Smooth muscle cell (in vitro differentiated cells): ENCODE measurements around the gene TRPV5. TPM values are rescaled to one million over a fixed set of nuclear protein-coding genes. Genes with fewer than 3 reads are reported as not detected.

Experiments used
- DNase-seq: peaks from one replicate; lab custom pipeline; 2025; ENCODE audit not compliant: unreplicated experiment; lab: John Stamatoyannopoulos, UW
- H2AFZ ChIP-seq: fragments of 200-600 bp; sonication (generic); 2 replicates; pipeline ENCODE4 v1.6.0; 2016; ENCODE audit warnings: antibody characterized with exemption, low read depth, mild to moderate bottlenecking
- H3F3A ChIP-seq: fragments of 200-600 bp; sonication (generic); 2 replicates; pipeline ENCODE4 v1.6.0; 2017; ENCODE audit warnings: antibody characterized with exemption, low read depth
- H3K27ac ChIP-seq: fragments of 200-600 bp; sonication (generic); 2 replicates; pipeline ENCODE4 v1.5.1; 2016; ENCODE audit warnings: low read depth, mild to moderate bottlenecking
- H3K27me3 ChIP-seq: fragments of 200-600 bp; sonication (generic); 2 replicates; pipeline ENCODE4 v1.6.1; 2016; ENCODE audit warnings: low read depth, mild to moderate bottlenecking
- H3K36me3 ChIP-seq: fragments of 200-600 bp; sonication (generic); 2 replicates; pipeline ENCODE4 v1.5.1; 2016; ENCODE audit warnings: low read depth
- H3K4me1 ChIP-seq: fragments of 200-600 bp; sonication (generic); 2 replicates; pipeline ENCODE4 v1.5.1; 2016; ENCODE audit warnings: low read depth
- H3K4me2 ChIP-seq: fragments of 200-600 bp; sonication (generic); 2 replicates; pipeline ENCODE4 v1.6.0; 2016; ENCODE audit warnings: mild to moderate bottlenecking
- H3K4me3 ChIP-seq: fragments of 200-600 bp; sonication (generic); 2 replicates; pipeline ENCODE4 v1.5.1; 2016; ENCODE audit warnings: mild to moderate bottlenecking
- H3K79me2 ChIP-seq: fragments of 200-600 bp; sonication (generic); 2 replicates; pipeline ENCODE4 v1.6.0; 2016; ENCODE audit warnings: low read depth, mild to moderate bottlenecking
- H3K9ac ChIP-seq: fragments of 200-600 bp; sonication (generic); 2 replicates; pipeline ENCODE4 v1.6.0; 2016; ENCODE audit warnings: low read depth
- H3K9me3 ChIP-seq: fragments of 200-600 bp; sonication (generic); replicated peaks from 2 replicates; pipeline ENCODE4 v1.5.1; 2016; ENCODE audit warnings: low read depth
- H4K20me1 ChIP-seq: fragments of 200-600 bp; sonication (generic); 2 replicates; pipeline ENCODE4 v1.6.0; 2016; ENCODE audit warnings: low read depth
- WGBS: methylation state at CpG from one replicate; pipeline ENCODE4 v1.1.7; 2016; ENCODE audit warnings: low lambda C conversion rate; 5-methylcytosine and 5-hydroxymethylcytosine counted together
- polyA plus RNA-seq: library from polyadenylated mRNA; unstranded; fragments of >200 nt; fragmentation: Nextera tagmentation; extraction: Ambion mirVana; gene quantifications from 2 replicates; pipeline ENCODE4 v1.2.1, GENCODE V29; 2016
- total RNA-seq: library from RNA; depleted of rRNA; stranded (reverse); fragments of >200 nt; gene quantifications from 2 replicates; pipeline ENCODE4 v1.2.3, GENCODE V29; 2014
- TF ChIP-seq, protein P1 (sequence below): fragments of 200-600 bp; sonication (generic); IDR thresholded peaks from 2 replicates; pipeline ENCODE4 v1.5.1; 2017; ENCODE audit warnings: borderline replicate concordance, mild to moderate bottlenecking, antibody characterized with exemption; ENCODE audit not compliant: insufficient read depth, poor library complexity, severe bottlenecking

TRPV5 gene
- total and polyA plus RNA-seq, 2 experiments from 2014 or later: not detected

DNA sequence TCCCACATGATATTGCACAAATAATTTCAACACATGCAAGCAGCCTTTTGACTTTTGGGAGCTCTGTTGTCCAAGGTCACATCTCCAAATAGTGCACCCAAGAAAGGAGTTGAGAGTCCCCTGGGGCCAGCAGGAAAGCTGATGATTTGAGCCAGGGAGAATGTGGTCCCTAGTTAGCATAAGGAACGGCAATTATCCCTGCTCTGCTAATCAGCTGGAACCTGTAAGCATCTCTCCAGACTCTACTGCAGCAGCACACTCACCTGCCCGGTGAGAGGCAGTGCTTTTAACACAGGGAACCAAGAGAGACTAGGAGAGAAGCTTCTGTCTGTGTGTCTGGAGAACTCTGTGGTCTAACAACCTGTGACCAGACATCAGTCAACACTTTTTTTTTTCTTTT, 17.0 kb downstream of the TRPV5 start:
- H2AFZ ChIP-seq: no peak overlapping the region
- no peaks in the 10 kb centered on the region for H4K20me1 ChIP-seq
- DNase-seq: no peak
- 50% methylated on average over 2 of the region's 2 CpGs for WGBS
- no peaks in the 10 kb centered on the region for H3K4me1 ChIP-seq
- H3K9me3 ChIP-seq: no peaks in the 10 kb centered on the region
- no peak overlapping the region for H3K9ac ChIP-seq
- no peaks in the 10 kb centered on the region for H3K36me3 ChIP-seq
- TF ChIP-seq, protein P1, sequence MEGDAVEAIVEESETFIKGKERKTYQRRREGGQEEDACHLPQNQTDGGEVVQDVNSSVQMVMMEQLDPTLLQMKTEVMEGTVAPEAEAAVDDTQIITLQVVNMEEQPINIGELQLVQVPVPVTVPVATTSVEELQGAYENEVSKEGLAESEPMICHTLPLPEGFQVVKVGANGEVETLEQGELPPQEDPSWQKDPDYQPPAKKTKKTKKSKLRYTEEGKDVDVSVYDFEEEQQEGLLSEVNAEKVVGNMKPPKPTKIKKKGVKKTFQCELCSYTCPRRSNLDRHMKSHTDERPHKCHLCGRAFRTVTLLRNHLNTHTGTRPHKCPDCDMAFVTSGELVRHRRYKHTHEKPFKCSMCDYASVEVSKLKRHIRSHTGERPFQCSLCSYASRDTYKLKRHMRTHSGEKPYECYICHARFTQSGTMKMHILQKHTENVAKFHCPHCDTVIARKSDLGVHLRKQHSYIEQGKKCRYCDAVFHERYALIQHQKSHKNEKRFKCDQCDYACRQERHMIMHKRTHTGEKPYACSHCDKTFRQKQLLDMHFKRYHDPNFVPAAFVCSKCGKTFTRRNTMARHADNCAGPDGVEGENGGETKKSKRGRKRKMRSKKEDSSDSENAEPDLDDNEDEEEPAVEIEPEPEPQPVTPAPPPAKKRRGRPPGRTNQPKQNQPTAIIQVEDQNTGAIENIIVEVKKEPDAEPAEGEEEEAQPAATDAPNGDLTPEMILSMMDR: no peak
- no peak overlapping the region for H3K4me3 ChIP-seq
- H3K27me3 ChIP-seq: peaks cover 10% of the 10 kb centered on the region
- no peak overlapping the region for H3K4me2 ChIP-seq
- no peaks in the 10 kb centered on the region for H3F3A ChIP-seq
- no peak overlapping the region for H3K27ac ChIP-seq
- no peaks in the 10 kb centered on the region for H3K79me2 ChIP-seq

DNA sequence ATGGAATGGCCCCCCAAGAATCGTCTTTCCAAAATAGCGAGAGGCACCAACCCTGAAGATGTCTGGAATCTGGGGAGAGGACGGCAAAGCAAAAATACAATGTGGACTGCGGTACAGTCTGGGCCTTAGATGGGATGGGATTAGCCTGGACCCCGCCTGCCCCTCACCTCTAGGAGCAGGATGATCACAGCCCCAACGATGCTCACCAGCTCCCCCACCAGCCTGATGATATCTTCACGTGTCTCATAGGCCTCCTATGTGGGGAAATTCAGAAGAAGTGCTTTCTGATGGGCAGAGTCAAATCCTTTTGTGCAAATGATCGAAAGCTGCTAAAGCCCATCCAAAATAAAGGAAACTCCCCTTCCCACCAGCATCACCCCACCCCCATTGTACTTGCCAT, 18.2 kb downstream of the TRPV5 start:
- Histone ChIP-seq H4K20me1 (no peaks in the 10 kb centered on the region), H3K4me1 (no peaks in the 10 kb centered on the region), H3K79me2 (no peaks in the 10 kb centered on the region), H3K4me2 (no peak overlapping the region), H3K27me3 (peaks cover 13% of the 10 kb centered on the region), H3K27ac (no peak overlapping the region), H3K36me3 (no peaks in the 10 kb centered on the region), H3K9ac (no peak overlapping the region), H3K9me3 (no peaks in the 10 kb centered on the region), H3F3A (no peaks in the 10 kb centered on the region), H3K4me3 (no peak overlapping the region), H2AFZ (no peak overlapping the region)
- DNase-seq: no peak
- WGBS: 86% methylated on average over 8 of the region's 8 CpGs
- TF ChIP-seq, protein P1: no peak

- Histone ChIP-seq H3K36me3 (no peaks in the 10 kb centered on the region), H3K4me1 (no peaks in the 10 kb centered on the region), H3F3A (no peaks in the 10 kb centered on the region), H2AFZ (no peak overlapping the region), H3K4me2 (no peak overlapping the region), H3K9ac (no peak overlapping the region), H3K9me3 (no peaks in the 10 kb centered on the region), H3K4me3 (no peak overlapping the region), H3K79me2 (no peaks in the 10 kb centered on the region), H3K27me3 (peaks cover 13% of the 10 kb centered on the region), H4K20me1 (no peaks in the 10 kb centered on the region), H3K27ac (no peak overlapping the region)
- TF ChIP-seq, protein P1: no peak
- WGBS: 45% methylated on average over 1 of the region's 1 CpG
- no peak for DNase-seq
These were observed 19.4 kb downstream of the TRPV5 start for GRCh38 chr7:142914121-142914520.

DNA sequence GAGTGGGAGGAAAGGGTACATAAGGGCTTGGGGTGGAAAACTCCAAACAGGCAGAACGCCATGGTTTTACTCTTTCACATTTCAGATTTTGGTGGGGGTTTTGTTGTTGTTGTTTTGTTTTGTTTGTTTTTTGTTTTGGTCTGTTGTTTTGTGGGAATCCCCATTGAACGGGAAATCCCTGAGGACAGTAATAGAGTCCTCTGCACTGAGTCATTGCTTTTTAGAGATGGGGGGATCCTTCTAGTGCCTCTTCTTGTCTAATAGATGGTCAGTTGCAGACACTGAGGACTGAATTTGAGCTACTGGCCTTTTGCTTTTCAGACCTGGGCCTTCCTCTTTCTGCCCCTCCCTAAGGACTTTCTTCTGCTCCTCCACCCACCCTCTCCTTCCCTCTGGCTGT, 20.0 kb downstream of the TRPV5 start:
- TF ChIP-seq, protein P1: no peak
- H3K4me3 ChIP-seq: no peak overlapping the region
- no peak overlapping the region for H3K9ac ChIP-seq
- DNase-seq: no peak
- no peaks in the 10 kb centered on the region for H3K4me1 ChIP-seq
- H3K4me2 ChIP-seq: no peak overlapping the region
- H4K20me1 ChIP-seq: no peaks in the 10 kb centered on the region
- H3K27ac ChIP-seq: no peak overlapping the region
- H3F3A ChIP-seq: no peaks in the 10 kb centered on the region
- H3K36me3 ChIP-seq: no peaks in the 10 kb centered on the region
- H3K79me2 ChIP-seq: no peaks in the 10 kb centered on the region
- peaks cover 13% of the 10 kb centered on the region for H3K27me3 ChIP-seq
- no peaks in the 10 kb centered on the region for H3K9me3 ChIP-seq
- WGBS: 89% methylated on average over 2 of the region's 2 CpGs
- no peak overlapping the region for H2AFZ ChIP-seq
